Right ventricle myocardium inferior (tissue), 1 donor: Measurements from ENCODE around the gene SCMH1. TPM values are rescaled to one million over a fixed set of nuclear protein-coding genes. Genes with fewer than 3 reads are reported as not detected.
A peak's percentile ranks its signal among the peaks of the same experiment; 100 is the strongest.

Experiments used
- ATAC-seq: fragments of 200-7000 bp; cut with Tn5 transposase; one replicate; pipeline ENCODE4 v1.9.1; 2020; ENCODE audit warnings: mild to moderate bottlenecking, moderate library complexity
- DNase-seq: peaks from one replicate; pipeline ENCODE4 v3.0.0; 2021; ENCODE audit errors: missing footprints
- intact Hi-C: fragments of 100-400 bp; cut with DNase I; formaldehyde crosslinking; loops from one replicate; pipeline ENCODE4 v1.11.0; 2022
- total RNA-seq: library from RNA; stranded (reverse); fragmentation: NEBNext Ultra II Directional; extraction: Animal tissue kit (Norgen Biotek cat#: 25700); gene quantifications from one replicate; pipeline ENCODE4 v1.2.1, GENCODE V29; 2021
- donor health status: DM: no; HTN: yes; CAD: no; lungs with severe emphysema.

The SCMH1 gene
- total RNA-seq, 1 donor from 2014 or later: 41.1 TPM

- intact Hi-C loops: no loop called here
- no peak for ATAC-seq
- DNase-seq: no peak
Observed at GRCh38 chr1:41056907-41057306, 185.2 kb downstream of the SCMH1 start.

GRCh38 chr1:41053316-41053715 lies 188.8 kb downstream of the SCMH1 start:
- intact Hi-C loops: no loop called here
- DNase-seq (no peak), ATAC-seq (no peak)

DNA sequence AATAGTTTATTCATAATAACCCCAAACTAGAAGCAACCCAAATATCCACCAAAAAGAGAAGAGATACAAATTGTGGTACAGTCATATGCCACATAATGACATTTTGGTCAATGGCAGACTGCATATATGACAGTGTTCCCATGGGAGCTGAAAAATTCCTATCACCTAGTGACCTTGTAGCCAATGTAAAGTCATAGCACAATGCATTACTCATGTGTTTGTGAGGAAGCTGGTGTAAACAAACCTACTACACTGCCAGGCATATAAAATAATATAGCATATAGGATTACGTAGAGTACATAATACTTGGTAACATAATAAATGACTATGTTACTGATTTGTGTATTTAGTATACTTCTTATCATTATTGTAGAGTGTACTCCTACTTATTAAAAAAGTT lies 191.1 kb downstream of the SCMH1 start:
- intact Hi-C loops: no loop called here
- no peak for DNase-seq
- no peak for ATAC-seq

- intact Hi-C loops: loop anchor here (5.0 kb wide), 1 partner anchor 54 kb away; no protein-coding TSS in a partner anchor
- DNase-seq (no peak), ATAC-seq (no peak)
Observed at GRCh38 chr1:41048540-41048939, 193.6 kb downstream of the SCMH1 start.

GRCh38 chr1:41046347-41046775 lies 195.7 kb downstream of the SCMH1 start:
- intact Hi-C loops: loop anchor here (5.0 kb wide), 1 partner anchor 56 kb away; no protein-coding TSS in a partner anchor
- no peak for DNase-seq

GRCh38 chr1:41045740-41046139 lies 196.4 kb downstream of the SCMH1 start:
- no peak for DNase-seq
- intact Hi-C loops: loop anchor here (5.0 kb wide), 1 partner anchor 57 kb away; no protein-coding TSS in a partner anchor
- peak; percentile 83 for ATAC-seq

More at GRCh38 chr1:41046347-41046775, 195.7 kb downstream of the SCMH1 start:
- ATAC-seq: peak; percentile 34

- no peak for DNase-seq
- no peak for ATAC-seq
- intact Hi-C loops: no loop called here
Observed at GRCh38 chr1:41044187-41044586, 197.9 kb downstream of the SCMH1 start.

GRCh38 chr1:41041614-41042270 lies 200.4 kb downstream of the SCMH1 start:
- DNase-seq (no peak), ATAC-seq (no peak)
- intact Hi-C loops: no loop called here

DNA sequence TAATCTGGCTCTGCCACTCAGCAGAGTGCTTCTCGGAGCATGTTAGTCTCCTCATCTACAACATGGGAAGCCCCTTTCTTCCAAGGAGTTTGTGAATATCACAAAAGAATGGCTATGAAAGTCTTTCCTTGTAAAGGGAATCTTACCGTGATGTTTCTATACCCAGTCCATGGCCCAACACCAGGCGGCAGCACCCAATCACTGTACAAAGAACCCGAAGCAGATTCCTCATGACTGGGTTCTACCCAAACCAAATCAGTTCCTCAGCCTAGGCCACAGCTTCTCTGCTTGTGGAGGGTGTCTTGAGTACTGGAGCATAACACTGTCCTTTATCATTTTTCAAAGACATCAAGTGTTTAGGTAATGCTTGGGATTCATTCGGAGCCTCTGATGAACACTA lies 204.0 kb downstream of the SCMH1 start:
- DNase-seq (no peak), ATAC-seq (no peak)
- intact Hi-C loops: no loop called here

DNA sequence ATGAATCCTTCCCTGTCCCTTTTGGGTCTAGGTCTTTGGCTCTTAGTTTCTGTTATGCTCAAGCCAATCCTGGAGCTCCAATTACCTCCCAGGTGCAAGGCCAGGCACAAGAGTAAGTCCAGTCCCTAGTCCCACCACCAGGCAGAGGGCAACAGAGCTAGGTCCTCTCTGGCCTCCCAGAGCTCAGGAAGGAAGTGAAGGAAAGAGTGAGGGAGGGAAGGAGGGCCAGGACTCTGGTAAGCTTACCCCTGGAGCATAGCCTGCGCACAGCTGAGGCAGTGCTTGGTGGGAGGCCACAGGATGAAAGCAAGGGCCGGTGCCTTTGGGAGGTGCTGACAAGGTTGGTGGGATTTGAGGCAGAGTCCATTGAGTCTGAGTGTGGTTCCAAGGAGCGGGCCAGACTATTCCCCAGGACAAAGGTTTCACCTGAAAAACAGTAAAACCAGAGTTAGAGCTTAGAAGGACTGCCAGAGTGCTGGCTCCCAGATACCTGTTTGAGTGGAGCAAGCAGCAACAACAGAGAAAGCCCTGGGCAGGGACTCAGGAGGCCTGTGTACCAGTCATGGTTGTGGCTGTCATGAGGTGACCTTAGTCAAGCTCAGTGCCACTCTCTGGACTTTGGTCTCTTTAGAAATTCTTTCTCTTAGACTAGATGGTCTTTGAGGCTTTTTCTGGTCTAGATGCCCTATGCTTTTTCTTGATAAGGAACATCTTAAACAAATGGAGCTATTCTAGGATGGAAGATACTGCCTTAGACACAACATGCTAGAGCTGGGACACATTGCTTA lies 204.8 kb downstream of the SCMH1 start:
- no peak for DNase-seq
- ATAC-seq: no peak
- intact Hi-C loops: no loop called here

GRCh38 chr1:41033272-41033671 lies 208.8 kb downstream of the SCMH1 start:
- no peak for DNase-seq
- intact Hi-C loops: no loop called here
- no peak for ATAC-seq

GRCh38 chr1:41032147-41032546 lies 210.0 kb downstream of the SCMH1 start:
- ATAC-seq (no peak), DNase-seq (no peak)
- intact Hi-C loops: no loop called here

DNA sequence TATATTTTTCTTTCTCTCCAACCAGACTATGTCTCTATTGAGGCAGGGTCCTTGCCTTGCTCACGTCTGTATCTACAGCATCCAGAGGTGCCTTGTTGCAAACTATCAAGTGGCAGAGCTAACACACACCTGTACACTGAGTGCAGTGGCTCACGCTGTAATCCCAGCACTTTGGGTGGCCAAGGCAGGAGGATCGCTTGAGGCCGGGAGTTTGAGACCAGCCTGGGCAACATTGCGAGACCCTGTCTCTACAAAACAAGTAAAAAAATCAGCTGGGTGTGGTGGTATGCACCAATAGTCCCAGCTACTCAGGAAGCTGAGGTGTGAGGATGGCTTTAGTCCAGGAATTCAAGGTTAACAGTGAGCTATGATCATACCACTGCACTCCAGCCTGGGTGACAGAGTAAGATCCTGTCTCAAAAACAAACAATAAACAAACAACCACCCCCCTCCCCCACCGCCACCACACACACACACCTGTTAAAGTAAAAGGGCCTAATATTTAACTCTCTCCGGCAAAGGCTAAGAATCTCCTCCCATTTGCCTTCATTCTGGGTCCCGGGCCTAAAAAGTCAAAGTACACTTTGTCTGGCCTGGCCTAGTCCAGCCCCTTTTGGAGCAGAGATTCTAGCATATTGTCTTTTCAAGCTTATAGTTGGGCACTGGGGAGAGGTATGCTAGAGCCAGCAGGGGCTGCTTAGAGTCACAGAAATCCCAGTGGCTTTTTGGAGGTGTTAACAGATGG lies 211.1 kb downstream of the SCMH1 start:
- no peak for DNase-seq
- ATAC-seq: no peak
- intact Hi-C loops: no loop called here

GRCh38 chr1:41028034-41028642 lies 214.0 kb downstream of the SCMH1 start:
- ATAC-seq (no peak), DNase-seq (no peak)
- intact Hi-C loops: no loop called here

GRCh38 chr1:41025979-41026819 lies 215.9 kb downstream of the SCMH1 start:
- intact Hi-C loops: no loop called here
- ATAC-seq: no peak
- DNase-seq: no peak

GRCh38 chr1:41024953-41025352 lies 217.2 kb downstream of the SCMH1 start:
- no peak for DNase-seq
- ATAC-seq: no peak
- intact Hi-C loops: no loop called here

- no peak for DNase-seq
- no peak for ATAC-seq
- intact Hi-C loops: no loop called here
Observed at GRCh38 chr1:41023279-41023990, 218.7 kb downstream of the SCMH1 start.

GRCh38 chr1:41022424-41022823 lies 219.7 kb downstream of the SCMH1 start:
- no peak for DNase-seq
- ATAC-seq: no peak
- intact Hi-C loops: no loop called here
